DND-41 (cell line): ENCODE data around the gene CANT1.
"Not testable (repeated sequence)": the region's sequence is repeated elsewhere in the genome, so short reads cannot be mapped to it uniquely, and the experiment has no call there.

Source experiments
- CTCF ChIP-seq: IDR thresholded peaks from 2 replicates; pipeline ENCODE4 v1.5.1; 2012; ENCODE audit warnings: borderline replicate concordance, low read length, moderate library complexity, mild to moderate bottlenecking; ENCODE audit not compliant: poor library complexity, severe bottlenecking; ENCODE audit errors: extremely low read depth
- EZH2 ChIP-seq: IDR thresholded peaks from 3 replicates; pipeline ENCODE4 v1.6.1; 2012; ENCODE audit warnings: borderline replicate concordance, low read depth, mild to moderate bottlenecking, moderate library complexity, low read length, inconsistent platforms; ENCODE audit not compliant: severe bottlenecking

DNA sequence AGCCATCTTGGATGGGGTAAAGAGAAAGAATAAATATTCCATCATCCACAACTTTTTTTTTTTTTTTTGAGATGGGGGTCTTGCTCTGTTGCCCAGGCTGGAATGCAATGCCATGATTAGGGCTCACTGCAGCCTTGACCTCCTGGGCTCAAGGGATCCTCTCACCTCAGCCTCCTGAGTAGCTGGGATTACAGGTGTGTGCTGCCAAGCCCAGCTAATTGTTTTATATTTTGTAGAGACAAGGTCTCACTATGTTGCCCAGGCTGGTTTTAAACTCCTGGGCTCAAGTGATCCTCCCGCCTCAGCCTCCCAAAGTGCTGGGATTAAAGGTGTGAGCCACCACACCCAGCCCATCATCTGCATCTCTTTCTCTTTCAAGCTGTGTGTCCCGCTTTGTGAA, 12.4 kb upstream of the CANT1 start:
- TF ChIP-seq CTCF, EZH2: not testable (repeated sequence)
